GM18858 (cell line): Measurements from ENCODE around the gene SMYD5.

Source experiments
- ATAC-seq: cut with Tn5 transposase; IDR thresholded peaks from one replicate; pipeline ENCODE4 v1.9.1; 2021; ENCODE audit not compliant: unreplicated experiment

The SMYD5 gene

GRCh38 chr2:73205611-73206010, 8.4 kb upstream of the SMYD5 start:
- no peak for ATAC-seq

GRCh38 chr2:73208258-73208657, 5.8 kb upstream of the SMYD5 start:
- no peak for ATAC-seq

GRCh38 chr2:73210019-73210418, 4.0 kb upstream of the SMYD5 start:
- no peak for ATAC-seq

GRCh38 chr2:73210696-73211095, 3.3 kb upstream of the SMYD5 start:
- no peak for ATAC-seq

GRCh38 chr2:73212098-73212447, 2.0 kb upstream of the SMYD5 start:
- ATAC-seq, result no peak

GRCh38 chr2:73212448-73213176, 1.4 kb upstream of the SMYD5 start:
- ATAC-seq, result peak; percentile 71

- no peak for ATAC-seq
Observed at GRCh38 chr2:73215254-73215653, 1.2 kb downstream of the SMYD5 start.

GRCh38 chr2:73217160-73217559, 3.1 kb downstream of the SMYD5 start:
- ATAC-seq, result no peak

GRCh38 chr2:73217826-73218225, 3.8 kb downstream of the SMYD5 start:
- ATAC-seq, result no peak

- no peak for ATAC-seq
Observed at GRCh38 chr2:73218298-73218697, 4.3 kb downstream of the SMYD5 start.

GRCh38 chr2:73223821-73224220, 9.8 kb downstream of the SMYD5 start:
- ATAC-seq, result no peak

GRCh38 chr2:73225513-73226360, 11.7 kb downstream of the SMYD5 start:
- no peak for ATAC-seq

GRCh38 chr2:73227086-73227485, 13.0 kb downstream of the SMYD5 start:
- no peak for ATAC-seq

GRCh38 chr2:73228631-73229030, 14.6 kb downstream of the SMYD5 start:
- ATAC-seq, result no peak

- ATAC-seq, result no peak
Observed at GRCh38 chr2:73232403-73233153, 18.5 kb downstream of the SMYD5 start.

- ATAC-seq, result peak; percentile 91
Observed at GRCh38 chr2:73233154-73233931, 19.3 kb downstream of the SMYD5 start, which contains the start of gene PRADC1. TSS of gene PRADC1 (minus strand) at chr2:73233239. CDS start at chr2:73233160, 79 bp downstream.

GRCh38 chr2:73233932-73234832, 20.1 kb downstream of the SMYD5 start, which contains the start of gene CCT7:
TSS of gene CCT7 (plus strand) at chr2:73234308. CDS start at chr2:73234379, 71 bp downstream.
- peak; percentile 48 for ATAC-seq

- no peak for ATAC-seq
Observed at GRCh38 chr2:73235315-73236028, 21.4 kb downstream of the SMYD5 start.

- no peak for ATAC-seq
Observed at GRCh38 chr2:73237168-73237567, 23.1 kb downstream of the SMYD5 start.
